HG02588 (cell line): Measurements from ENCODE around the gene KAT14.
"Not testable (repeated sequence)": the region's sequence is repeated elsewhere in the genome, so short reads cannot be mapped to it uniquely, and the experiment has no call there.

Experiments
- ATAC-seq: cut with Tn5 transposase; IDR thresholded peaks from one replicate; pipeline ENCODE4 v1.9.1; 2021; ENCODE audit warnings: mild to moderate bottlenecking, moderate library complexity; ENCODE audit not compliant: unreplicated experiment

KAT14 gene

GRCh38 chr20:18156045-18156444 is 18.4 kb downstream of the KAT14 start:
- ATAC-seq = no peak

- ATAC-seq = no peak
These were observed 26.7 kb downstream of the KAT14 start for GRCh38 chr20:18164356-18164755.

- ATAC-seq = no peak
These were observed 27.9 kb downstream of the KAT14 start for GRCh38 chr20:18165553-18165952.

GRCh38 chr20:18166241-18166881 is 28.7 kb downstream of the KAT14 start:
- ATAC-seq = no peak

- no peak for ATAC-seq
These were observed 29.3 kb downstream of the KAT14 start for GRCh38 chr20:18166950-18167349.

- ATAC-seq = no peak
These were observed 34.7 kb downstream of the KAT14 start for GRCh38 chr20:18172379-18172778.

GRCh38 chr20:18174906-18175683 is 37.4 kb downstream of the KAT14 start:
- ATAC-seq = no peak

- no peak for ATAC-seq
These were observed 38.7 kb downstream of the KAT14 start for GRCh38 chr20:18176318-18176785.

- ATAC-seq = not testable (repeated sequence)
These were observed 42.7 kb downstream of the KAT14 start for GRCh38 chr20:18180366-18180765.

GRCh38 chr20:18180815-18181214 is 43.2 kb downstream of the KAT14 start:
- no peak for ATAC-seq

- no peak for ATAC-seq
These were observed 49.4 kb downstream of the KAT14 start for GRCh38 chr20:18187020-18187419.

- no peak for ATAC-seq
These were observed 50.8 kb downstream of the KAT14 start for GRCh38 chr20:18188434-18188833.

- no peak for ATAC-seq
These were observed 52.9 kb downstream of the KAT14 start for GRCh38 chr20:18190338-18191233.

GRCh38 chr20:18191306-18191705 is 53.6 kb downstream of the KAT14 start:
- no peak for ATAC-seq

- ATAC-seq = not testable (repeated sequence)
These were observed 56.8 kb downstream of the KAT14 start for GRCh38 chr20:18194461-18194860.

GRCh38 chr20:18195931-18196330 is 58.3 kb downstream of the KAT14 start:
- no peak for ATAC-seq

- ATAC-seq = no peak
These were observed 59.9 kb downstream of the KAT14 start for GRCh38 chr20:18197382-18198070.

- no peak for ATAC-seq
These were observed 65.3 kb downstream of the KAT14 start for GRCh38 chr20:18202966-18203365.

GRCh38 chr20:18203700-18204099 is 66.0 kb downstream of the KAT14 start:
- ATAC-seq = not testable (repeated sequence)

- no peak for ATAC-seq
These were observed 75.3 kb downstream of the KAT14 start for GRCh38 chr20:18213002-18213401.

- no peak for ATAC-seq
These were observed 77.9 kb downstream of the KAT14 start for GRCh38 chr20:18215566-18215965.
